RWPE1 (cell line): ENCODE measurements around the gene AEBP1.

Source experiments
- CTCF ChIA-PET: fragments of 350-600 bp; sonication (Branson Sonifier 250); formaldehyde crosslinking; extraction: SDS; loops from one replicate; lab custom pipeline; 2021; lab: Yijun Ruan, JAX
- POLR2A ChIA-PET: fragments of 400-600 bp; formaldehyde crosslinking; extraction: SDS; loops from one replicate; lab custom pipeline; 2020; ENCODE audit warnings: antibody characterized with exemption; ENCODE audit not compliant: low non-redundant PET; lab: Yijun Ruan, JAX
- DNase-seq: peaks from one replicate; pipeline ENCODE4 v3.0.0; 2012; ENCODE audit warnings: low spot score
- H3K27ac ChIP-seq: fragments of 450-650 bp; 2 replicates; pipeline ENCODE4 v1.5.1; 2017
- CTCF ChIP-seq: fragments of 450-650 bp; conservative IDR thresholded peaks from 2 replicates; pipeline ENCODE4 v1.5.1; 2017; ENCODE audit warnings: low read depth, mild to moderate bottlenecking

The AEBP1 gene

GRCh38 chr7:44155191-44156185 is 51.3 kb downstream of the AEBP1 start:
- ChIA-PET POLR2A (no interaction called here), CTCF (no interaction called here)
- DNase-seq = no peak

DNA sequence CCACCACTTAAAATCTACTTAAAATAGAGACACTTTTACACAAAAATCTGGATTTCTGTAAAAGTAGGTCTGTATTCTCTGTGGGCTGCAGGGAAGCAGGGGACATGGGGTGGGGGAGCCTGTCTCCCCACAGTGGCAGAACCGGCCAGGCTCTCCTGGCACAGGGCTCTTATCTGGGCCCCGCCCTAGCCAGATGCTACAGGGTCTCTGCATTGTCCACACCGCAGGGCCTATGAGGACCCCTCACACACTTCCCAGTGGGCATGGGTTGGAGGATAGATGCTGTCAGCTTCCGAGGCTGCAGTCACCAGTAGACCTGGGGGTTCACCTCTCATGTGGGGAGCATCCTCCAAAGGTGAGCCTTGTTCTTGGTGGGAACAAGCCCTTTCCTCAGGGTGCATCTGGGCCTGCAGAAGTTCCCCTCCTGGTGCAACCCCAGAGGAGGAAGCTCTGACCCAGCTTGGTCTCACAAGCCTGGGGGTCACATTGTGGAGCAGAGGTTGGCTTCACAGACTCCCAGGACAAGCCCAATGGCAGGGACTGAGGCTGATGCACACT is 52.4 kb downstream of the AEBP1 start:
- H3K27ac ChIP-seq = no peak overlapping the region
- CTCF ChIA-PET = interaction anchor here (0.6 to 1.2 kb wide), 3 partner anchors 22 to 467 kb away, joined by 3 to 4 read pairs (median 4); no protein-coding TSS in a partner anchor
- POLR2A ChIA-PET = no interaction called here
- TF ChIP-seq CTCF = no peak
- no peak for DNase-seq

More at GRCh38 chr7:44155191-44156185, 51.3 kb downstream of the AEBP1 start:
- TF ChIP-seq CTCF = no peak
- no peak overlapping the region for H3K27ac ChIP-seq

DNA sequence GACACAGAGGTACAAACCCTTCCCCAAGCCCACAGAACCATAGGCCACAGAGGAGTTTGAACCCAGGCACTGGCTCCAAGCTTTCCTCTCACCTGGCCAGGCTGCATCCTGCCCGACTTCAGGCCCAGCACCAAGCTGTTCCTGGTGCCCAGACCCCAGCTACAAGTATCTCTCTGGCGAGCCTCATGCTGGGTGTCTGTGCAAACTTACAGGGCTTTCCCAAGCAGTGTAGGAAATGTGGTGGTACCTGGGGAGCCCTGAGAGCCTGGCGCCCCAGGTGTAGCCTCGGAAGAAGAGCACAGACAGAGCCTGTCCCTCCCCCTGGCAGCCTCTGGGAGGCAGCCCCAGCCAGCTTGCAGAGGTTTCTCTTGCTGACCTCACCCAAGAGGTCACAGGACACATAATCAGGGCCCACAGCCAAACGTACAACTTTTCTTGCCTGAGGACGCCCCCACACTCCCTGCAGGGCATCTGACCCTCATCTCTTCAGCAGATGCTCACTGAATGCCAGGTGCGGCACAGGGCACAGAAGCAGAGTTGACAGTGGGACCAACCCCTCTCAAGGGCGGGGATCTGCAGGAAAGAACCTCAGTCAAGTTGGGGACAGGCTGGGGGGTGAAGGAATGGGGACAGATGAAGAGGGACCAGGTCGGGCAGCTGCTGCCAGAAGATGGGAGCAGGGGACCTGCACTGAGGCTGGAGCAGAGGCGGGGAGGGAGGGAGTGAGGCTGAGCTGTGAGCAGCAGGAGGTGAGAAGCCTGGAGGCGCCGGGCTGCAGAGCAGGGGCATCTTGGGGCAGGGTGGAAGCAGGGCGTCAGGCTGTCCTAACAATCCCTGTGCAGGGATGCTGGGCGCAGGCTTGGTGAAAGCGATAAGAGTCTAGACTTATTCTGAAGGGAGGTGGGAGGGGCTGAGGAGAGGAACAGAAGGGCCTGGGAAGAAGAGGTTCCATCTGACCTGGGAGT is 53.3 kb downstream of the AEBP1 start:
- H3K27ac ChIP-seq = no peak overlapping the region
- POLR2A ChIA-PET = no interaction called here
- DNase-seq = no peak
- no peak for TF ChIP-seq CTCF
- CTCF ChIA-PET = interaction anchor here (0.6 to 1.2 kb wide), 4 partner anchors 12 to 468 kb away, joined by 3 to 4 read pairs (median 4); no protein-coding TSS in a partner anchor

DNA sequence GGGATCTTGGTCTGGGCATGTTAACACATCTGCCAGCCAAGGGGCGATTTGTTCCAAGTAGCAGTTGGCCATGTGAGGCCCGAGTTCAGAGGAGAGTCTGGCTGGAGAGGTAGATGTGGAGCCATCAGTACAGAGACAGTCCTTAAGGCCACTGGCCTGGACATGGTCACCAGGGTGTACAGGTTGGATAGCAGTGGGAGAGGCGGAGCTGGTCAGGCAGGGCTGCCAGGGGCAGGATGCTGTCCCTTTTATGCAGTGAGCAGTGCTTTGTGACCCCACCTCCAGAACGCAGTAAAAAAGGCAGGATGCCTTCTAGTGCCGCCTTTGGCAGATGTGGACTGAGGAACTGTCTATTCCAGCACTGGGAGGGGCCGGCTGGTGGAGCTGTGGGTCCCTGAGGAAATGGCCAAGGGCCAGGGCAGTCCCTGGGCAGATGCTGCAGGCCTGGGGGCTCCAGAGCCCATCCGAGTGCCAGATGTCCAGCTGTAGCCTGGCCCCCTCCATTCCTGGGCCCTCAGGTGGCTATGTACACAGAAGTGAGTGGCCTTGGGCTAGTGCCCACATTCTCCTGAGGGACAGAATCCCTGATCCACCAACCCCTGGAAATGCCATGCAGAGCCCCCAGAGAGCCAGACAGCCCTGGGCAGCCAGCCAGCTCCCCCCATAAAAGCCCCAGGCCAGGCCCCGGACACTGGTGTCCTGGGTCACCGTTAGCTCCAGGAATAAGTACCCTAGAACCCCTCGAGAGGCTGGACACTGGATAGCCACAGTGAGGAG is 54.1 kb downstream of the AEBP1 start:
- H3K27ac ChIP-seq = no peak overlapping the region
- ChIA-PET POLR2A (no interaction called here), CTCF (no interaction called here)
- no peak for DNase-seq
- TF ChIP-seq CTCF = no peak

DNA sequence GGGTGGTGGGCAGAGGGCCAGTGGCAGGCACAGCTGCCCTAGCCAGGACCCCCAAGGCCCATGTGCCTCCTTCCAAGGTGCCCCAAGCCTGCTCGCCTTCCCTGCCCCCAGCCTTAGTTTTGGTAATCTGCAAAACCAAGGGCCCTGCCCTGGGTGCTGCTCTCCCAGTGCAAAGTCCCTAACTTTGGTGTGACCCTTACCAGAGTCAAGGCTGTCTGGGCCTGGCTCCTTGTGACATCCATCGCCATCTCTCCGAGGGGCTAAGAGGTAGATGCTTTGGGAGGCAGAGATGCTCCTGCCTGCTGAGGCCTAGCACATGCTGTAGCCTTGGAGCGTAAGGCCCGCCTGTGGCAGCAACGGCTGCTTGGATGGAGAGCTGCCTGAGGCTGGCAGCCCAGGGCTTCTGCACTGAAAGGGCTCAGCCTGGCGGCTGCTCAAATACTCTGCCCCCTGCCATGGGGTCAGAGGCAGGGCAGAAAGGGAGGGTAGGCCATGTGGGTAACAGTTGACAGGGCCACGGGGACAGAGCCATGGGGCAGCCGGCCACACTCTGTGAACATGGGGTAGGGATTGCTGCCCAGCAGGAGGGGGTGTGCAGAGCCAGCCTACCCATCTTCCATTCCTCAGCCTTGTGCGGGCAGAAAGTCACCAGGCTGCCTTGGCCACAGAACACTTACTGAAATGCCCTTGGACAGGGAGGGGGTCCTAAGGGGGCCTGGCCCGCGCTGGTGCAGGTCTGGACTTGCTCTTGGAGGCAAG is 54.9 kb downstream of the AEBP1 start:
- H3K27ac ChIP-seq = no peak overlapping the region
- DNase-seq = no peak
- ChIA-PET POLR2A (no interaction called here), CTCF (no interaction called here)
- no peak for TF ChIP-seq CTCF
